LHCN-M2 (cell line): ENCODE measurements around the gene ZNF581. TPM values are rescaled to one million over a fixed set of nuclear protein-coding genes. Genes with fewer than 3 reads are reported as not detected.

Experiments used
- DNase-seq: peaks from one replicate; pipeline ENCODE4 v3.0.0-alpha.2; 2012; ENCODE audit warnings: low read depth
- polyA plus RNA-seq: library from polyadenylated mRNA; unstranded; fragments of >200 nt; gene quantifications from one replicate; pipeline ENCODE4 v1.2.1, GENCODE V29; 2012; ENCODE audit warnings: missing spikeins
- total RNA-seq: library from RNA; depleted of rRNA; stranded (reverse); fragments of >200 nt; gene quantifications from 2 replicates; pipeline ENCODE4 v1.2.3, GENCODE V29; 2014; rRNA removed

The ZNF581 gene
- 11.4 and 15.4 TPM in 2 replicates for total RNA-seq
- 21.0 TPM for polyA plus RNA-seq

GRCh38 chr19:55643003-55643886 is at the start of gene ZNF581:
ZNF581 (plus strand) TSS chr19:55643649; CDS start chr19:55644572, 923 bp downstream.
- peak; percentile 68 for DNase-seq

GRCh38 chr19:55594996-55595545 is 48.4 kb upstream of the ZNF581 start:
- no peak for DNase-seq

- no peak for DNase-seq
These were observed 47.1 kb upstream of the ZNF581 start for GRCh38 chr19:55596304-55596703.

- DNase-seq, result no peak
These were observed 45.9 kb upstream of the ZNF581 start for GRCh38 chr19:55597501-55597921.

- no peak for DNase-seq
These were observed 45.4 kb upstream of the ZNF581 start for GRCh38 chr19:55598034-55598433.

- DNase-seq, result peak; percentile 92
These were observed 44.6 kb upstream of the ZNF581 start for GRCh38 chr19:55598719-55599467.

GRCh38 chr19:55599468-55599841 is 44.0 kb upstream of the ZNF581 start, which contains the start of gene FIZ1:
FIZ1 (minus strand) TSS chr19:55599517; CDS start chr19:55597865, 1,652 bp downstream.
- peak; percentile 98 for DNase-seq

- peak; percentile 85 for DNase-seq
These were observed 43.4 kb upstream of the ZNF581 start, which contains the start of gene ZNF524 for GRCh38 chr19:55599842-55600661. ZNF524 (plus strand) TSS chr19:55600288; CDS start chr19:55602113, 1,825 bp downstream.

- no peak for DNase-seq
These were observed 42.8 kb upstream of the ZNF581 start for GRCh38 chr19:55600662-55601028.

- DNase-seq, result no peak
These were observed 42.4 kb upstream of the ZNF581 start for GRCh38 chr19:55601084-55601483.

GRCh38 chr19:55602104-55603001 is 41.1 kb upstream of the ZNF581 start:
- no peak for DNase-seq

GRCh38 chr19:55603115-55603514 is 40.3 kb upstream of the ZNF581 start:
- no peak for DNase-seq

- DNase-seq, result no peak
These were observed 39.7 kb upstream of the ZNF581 start for GRCh38 chr19:55603581-55604292.

- peak; percentile 96 for DNase-seq
These were observed 38.2 kb upstream of the ZNF581 start for GRCh38 chr19:55605207-55605636.

- DNase-seq, result peak; percentile 74
These were observed 37.6 kb upstream of the ZNF581 start, which contains the start of gene ZNF865 for GRCh38 chr19:55605637-55606470. ZNF865 (plus strand) TSS chr19:55605647; CDS start chr19:55613619, 7,972 bp downstream.

GRCh38 chr19:55606471-55606787 is 37.0 kb upstream of the ZNF581 start:
- DNase-seq, result no peak

GRCh38 chr19:55606817-55607216 is 36.6 kb upstream of the ZNF581 start:
- DNase-seq, result no peak

- DNase-seq, result no peak
These were observed 34.1 kb upstream of the ZNF581 start for GRCh38 chr19:55609326-55609725.
